Measurements from ENCODE around the gene ADAMTS12. TPM values are rescaled to one million over a fixed set of nuclear protein-coding genes. Genes with fewer than 3 reads are reported as not detected.

Gene ADAMTS12
- polyA plus RNA-seq, 3 donors from 2014 or later = not detected

GRCh38 chr5:33738967-33739366 is 152.8 kb downstream of the ADAMTS12 start:
- Mint-ChIP-seq H3K4me1 (no peaks in the 10 kb centered on the region), H3K9me3 (peaks cover 0 to 3% (median 0%) of the 10 kb centered on the region in 6 donors), H3K4me3 (no peak overlapping the region), H3K27ac (no peak overlapping the region), H3K36me3 (no peaks in the 10 kb centered on the region), H3K27me3 (ENCODE audit: low read depth in 3 of 3) (peaks cover 0 to 2% (median 0%) of the 10 kb centered on the region in 3 donors)
- DNase-seq = no peak

DNA sequence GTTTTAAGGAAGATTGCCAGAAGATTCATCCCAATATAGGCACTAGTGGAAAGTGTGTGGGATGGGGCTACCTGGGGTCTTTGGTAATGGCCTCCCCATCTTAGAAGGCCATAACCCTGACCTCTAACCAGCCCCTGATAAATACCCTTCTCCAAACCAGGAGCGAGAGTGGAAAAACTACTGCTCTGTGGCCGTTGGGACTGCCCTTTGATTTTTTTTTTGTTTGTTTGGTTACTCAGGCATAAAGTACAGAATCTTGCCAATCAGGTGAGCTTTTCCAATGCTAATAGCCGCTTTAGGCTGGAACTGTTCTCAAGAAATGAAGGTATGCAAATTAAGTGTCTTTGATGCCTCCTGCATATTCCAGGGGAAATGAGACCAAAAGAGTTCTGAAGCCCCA is 153.7 kb downstream of the ADAMTS12 start:
- H3K9me3 Mint-ChIP-seq = peaks cover 0 to 3% (median 0%) of the 10 kb centered on the region in 6 donors

GRCh38 chr5:33737697-33738096 is 154.1 kb downstream of the ADAMTS12 start:
- no peaks in the 10 kb centered on the region for H3K36me3 Mint-ChIP-seq
- H3K9me3 Mint-ChIP-seq = peaks cover 0 to 2% (median 0%) of the 10 kb centered on the region in 6 donors
- H3K27ac Mint-ChIP-seq = no peak overlapping the region
- no peaks in the 10 kb centered on the region for H3K4me1 Mint-ChIP-seq
- H3K27me3 Mint-ChIP-seq (ENCODE audit: low read depth in 3 of 3) = peaks cover 0 to 2% (median 2%) of the 10 kb centered on the region in 3 donors
- no peak overlapping the region for H3K4me3 Mint-ChIP-seq
- DNase-seq = no peak

More for the DNA sequence above, 153.7 kb downstream of the ADAMTS12 start:
- Mint-ChIP-seq H3K4me1 (no peaks in the 10 kb centered on the region), H3K36me3 (no peaks in the 10 kb centered on the region), H3K4me3 (no peak overlapping the region), H3K27me3 (ENCODE audit: low read depth in 3 of 3) (peaks cover 0 to 2% (median 2%) of the 10 kb centered on the region in 3 donors), H3K27ac (no peak overlapping the region)
- no peak for DNase-seq

GRCh38 chr5:33737284-33737683 is 154.5 kb downstream of the ADAMTS12 start:
- H3K4me1 Mint-ChIP-seq = no peaks in the 10 kb centered on the region
- H3K27me3 Mint-ChIP-seq (ENCODE audit: low read depth in 3 of 3) = peaks cover 0 to 2% (median 2%) of the 10 kb centered on the region in 3 donors
- H3K4me3 Mint-ChIP-seq = no peak overlapping the region
- DNase-seq = no peak
- H3K27ac Mint-ChIP-seq = no peak overlapping the region
- H3K36me3 Mint-ChIP-seq = no peaks in the 10 kb centered on the region
- H3K9me3 Mint-ChIP-seq = no peaks in the 10 kb centered on the region

DNA sequence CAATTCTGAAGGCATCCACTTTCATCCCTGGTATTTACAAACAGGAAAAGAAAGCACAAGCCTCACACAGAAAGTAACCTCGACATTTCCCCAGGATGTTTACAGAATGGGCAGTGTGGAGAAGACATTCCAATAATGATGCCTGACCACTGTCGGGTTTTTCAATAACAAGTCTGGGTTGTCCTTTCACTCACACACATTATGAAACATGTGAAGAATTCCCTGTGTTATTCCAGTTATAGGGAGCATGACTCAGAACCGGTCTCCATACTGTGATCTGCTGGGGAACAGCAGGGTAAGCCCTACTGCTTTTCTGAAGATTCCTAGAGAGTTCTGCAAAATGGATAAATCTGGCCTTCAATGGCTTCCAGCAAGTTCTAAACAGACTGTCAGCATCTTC is 155.3 kb downstream of the ADAMTS12 start:
- Mint-ChIP-seq H3K4me3 (no peak overlapping the region), H3K27me3 (ENCODE audit: low read depth in 3 of 3) (peaks cover 0 to 2% (median 2%) of the 10 kb centered on the region in 3 donors), H3K36me3 (no peaks in the 10 kb centered on the region), H3K4me1 (no peaks in the 10 kb centered on the region), H3K27ac (no peak overlapping the region), H3K9me3 (no peaks in the 10 kb centered on the region)
- no peak for DNase-seq

- no peaks in the 10 kb centered on the region for H3K36me3 Mint-ChIP-seq
- no peak for DNase-seq
- no peak overlapping the region for H3K4me3 Mint-ChIP-seq
- peaks cover 0 to 2% (median under 1%) of the 10 kb centered on the region in 3 donors for H3K27me3 Mint-ChIP-seq (ENCODE audit: low read depth in 3 of 3)
- H3K4me1 Mint-ChIP-seq = no peaks in the 10 kb centered on the region
- no peak overlapping the region for H3K27ac Mint-ChIP-seq
- peaks cover 0 to under 1% (median 0%) of the 10 kb centered on the region in 6 donors for H3K9me3 Mint-ChIP-seq
Measured at GRCh38 chr5:33735072-33735471, 156.7 kb downstream of the ADAMTS12 start.

DNA sequence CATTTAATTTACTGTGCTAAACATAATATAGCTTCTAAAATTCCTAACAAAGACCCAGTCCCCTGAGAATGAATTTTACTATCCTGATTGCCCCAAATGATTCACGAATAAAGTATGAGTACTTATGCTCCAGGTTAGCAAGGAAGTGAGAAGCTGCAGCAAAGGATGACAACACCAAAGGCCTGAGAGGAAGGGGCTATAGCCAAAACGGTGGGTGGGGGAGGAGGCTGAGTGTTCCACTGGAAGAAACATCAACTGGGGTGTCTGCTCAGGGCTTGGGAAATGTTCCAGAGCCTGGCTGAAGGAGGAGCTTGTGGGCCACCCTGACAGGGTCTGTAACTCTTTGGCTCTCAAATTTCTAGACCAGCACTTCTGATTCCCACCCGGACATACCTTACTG is 157.3 kb downstream of the ADAMTS12 start:
- Mint-ChIP-seq H3K9me3 (peaks cover 0 to 3% (median 0%) of the 10 kb centered on the region in 6 donors), H3K36me3 (no peaks in the 10 kb centered on the region), H3K27ac (no peak overlapping the region), H3K4me3 (no peak overlapping the region), H3K4me1 (no peaks in the 10 kb centered on the region), H3K27me3 (ENCODE audit: low read depth in 3 of 3) (peaks cover 0 to 4% (median 1%) of the 10 kb centered on the region in 3 donors)
- DNase-seq = no peak

DNA sequence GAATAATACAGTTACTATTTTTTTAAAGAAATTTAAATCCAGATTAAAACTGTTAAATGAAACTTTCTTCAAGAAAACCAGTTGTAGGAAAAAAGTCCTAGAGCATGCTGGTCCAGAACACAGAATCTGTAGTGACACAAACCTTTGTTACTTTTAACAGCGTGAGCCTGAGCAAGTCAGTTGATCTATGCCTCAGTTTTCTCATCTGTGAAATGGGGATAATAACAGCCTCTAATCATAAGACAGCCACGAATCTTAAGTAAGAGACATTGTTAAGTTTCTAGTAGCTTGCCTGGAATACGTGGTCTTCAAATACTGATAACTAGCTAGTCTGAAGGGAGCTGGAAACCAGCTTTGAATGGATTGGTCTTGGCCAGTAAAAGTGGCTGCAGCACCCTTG is 158.6 kb downstream of the ADAMTS12 start:
- H3K27ac Mint-ChIP-seq = no peak overlapping the region
- no peaks in the 10 kb centered on the region for H3K4me1 Mint-ChIP-seq
- peaks cover 0 to 3% (median 0%) of the 10 kb centered on the region in 6 donors for H3K9me3 Mint-ChIP-seq
- peaks cover 0 to 6% (median 1%) of the 10 kb centered on the region in 3 donors for H3K27me3 Mint-ChIP-seq (ENCODE audit: low read depth in 3 of 3)
- no peak overlapping the region for H3K4me3 Mint-ChIP-seq
- H3K36me3 Mint-ChIP-seq = no peaks in the 10 kb centered on the region
- DNase-seq = no peak

DNA sequence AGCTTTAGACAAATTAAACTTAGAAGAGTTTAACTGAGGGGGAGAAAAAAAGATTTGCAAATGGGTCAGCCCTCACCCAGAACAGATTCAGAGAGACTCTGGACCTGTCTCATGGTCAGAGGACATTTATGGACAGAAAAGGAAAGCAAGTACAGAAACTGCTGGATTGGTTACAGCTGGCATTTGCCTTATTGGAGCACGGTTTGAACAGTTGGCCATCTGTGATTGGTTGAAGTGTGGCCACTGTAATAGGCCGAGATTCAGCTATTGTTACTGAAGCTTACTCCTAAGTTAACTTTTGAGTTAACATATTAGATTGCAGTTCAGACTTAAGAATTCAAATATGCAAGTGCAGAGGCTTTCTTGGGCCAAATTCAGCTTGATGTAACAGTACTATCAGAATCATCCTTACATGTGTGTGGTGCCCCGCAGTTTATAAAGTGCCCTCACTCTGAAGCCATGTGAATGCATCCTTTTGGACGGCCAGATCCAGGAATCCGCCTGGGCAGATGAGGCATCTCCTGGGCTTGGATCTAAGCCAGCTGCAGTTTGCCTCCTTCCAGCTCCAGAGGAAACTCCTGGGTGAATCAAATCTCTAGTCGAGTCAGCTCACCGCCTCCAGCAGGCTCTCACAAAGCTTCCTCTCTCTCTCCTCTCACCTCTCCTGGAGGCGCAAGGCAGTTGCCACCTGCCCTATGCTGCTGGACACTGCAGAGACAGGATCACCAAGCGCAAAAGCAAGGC is 165.2 kb downstream of the ADAMTS12 start:
- Mint-ChIP-seq H3K27ac (no peak overlapping the region), H3K36me3 (no peaks in the 10 kb centered on the region), H3K4me3 (no peak overlapping the region), H3K27me3 (ENCODE audit: low read depth in 3 of 3) (peaks cover 1 to 4% (median 2%) of the 10 kb centered on the region in 3 donors), H3K9me3 (peaks cover 0 to 6% (median under 1%) of the 10 kb centered on the region in 6 donors), H3K4me1 (no peaks in the 10 kb centered on the region)
- no peak for DNase-seq

DNA sequence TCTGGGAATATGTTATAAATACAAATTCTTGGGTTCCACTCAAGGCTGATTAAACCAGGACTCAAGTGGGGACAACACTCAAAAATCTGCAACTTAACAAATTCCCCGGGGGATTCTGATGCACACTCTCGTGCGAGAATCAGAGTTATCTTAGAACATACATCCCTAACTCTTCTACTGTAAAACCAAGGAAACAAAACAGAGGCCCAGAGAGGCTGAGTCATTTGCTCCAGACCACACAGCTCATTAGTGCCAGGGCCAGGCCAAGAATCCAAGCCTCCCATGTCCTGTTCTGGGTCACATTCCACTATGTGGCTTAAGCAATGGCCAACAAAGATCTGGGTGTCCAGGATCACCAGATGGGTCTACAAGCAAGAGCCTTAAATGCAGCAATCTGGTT is 166.0 kb downstream of the ADAMTS12 start:
- Mint-ChIP-seq H3K9me3 (peaks cover 0 to 6% (median under 1%) of the 10 kb centered on the region in 6 donors), H3K36me3 (no peaks in the 10 kb centered on the region), H3K4me3 (no peak overlapping the region), H3K4me1 (no peaks in the 10 kb centered on the region), H3K27me3 (ENCODE audit: low read depth in 3 of 3) (peaks cover 1 to 4% (median 2%) of the 10 kb centered on the region in 3 donors), H3K27ac (no peak overlapping the region)
- no peak for DNase-seq

- no peaks in the 10 kb centered on the region for H3K4me1 Mint-ChIP-seq
- DNase-seq = no peak
- H3K27ac Mint-ChIP-seq = no peak overlapping the region
- H3K36me3 Mint-ChIP-seq = no peaks in the 10 kb centered on the region
- peaks cover 0 to 2% (median 1%) of the 10 kb centered on the region in 3 donors for H3K27me3 Mint-ChIP-seq (ENCODE audit: low read depth in 3 of 3)
- no peak overlapping the region for H3K4me3 Mint-ChIP-seq
- H3K9me3 Mint-ChIP-seq = peaks cover 0 to 8% (median 0%) of the 10 kb centered on the region in 6 donors
Measured at GRCh38 chr5:33721491-33722200, 170.1 kb downstream of the ADAMTS12 start.

DNA sequence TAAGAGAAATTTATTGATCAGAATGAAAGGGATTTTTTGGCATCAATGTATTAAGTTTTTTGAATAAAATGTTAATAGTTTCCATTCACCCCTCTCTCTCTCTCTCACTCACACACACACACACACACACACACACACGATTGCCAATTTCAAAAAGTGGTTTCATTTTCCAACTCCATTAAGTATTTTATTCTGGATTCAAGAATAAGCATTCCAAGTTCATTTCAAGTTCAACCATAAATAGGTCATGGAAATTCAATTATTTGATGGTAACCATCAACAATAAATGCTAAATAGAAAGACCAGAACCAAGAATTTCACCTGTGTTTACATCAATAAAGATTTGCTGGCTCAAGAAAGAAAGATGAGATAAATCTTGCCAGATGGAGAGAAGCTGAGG is 171.6 kb downstream of the ADAMTS12 start:
- no peaks in the 10 kb centered on the region for H3K36me3 Mint-ChIP-seq
- H3K4me1 Mint-ChIP-seq = no peaks in the 10 kb centered on the region
- H3K27ac Mint-ChIP-seq = no peak overlapping the region
- no peak overlapping the region for H3K4me3 Mint-ChIP-seq
- H3K9me3 Mint-ChIP-seq = peaks cover 0 to 8% (median 0%) of the 10 kb centered on the region in 6 donors
- H3K27me3 Mint-ChIP-seq (ENCODE audit: low read depth in 3 of 3) = peaks cover 0 to 2% (median 1%) of the 10 kb centered on the region in 3 donors
- DNase-seq = no peak

DNA sequence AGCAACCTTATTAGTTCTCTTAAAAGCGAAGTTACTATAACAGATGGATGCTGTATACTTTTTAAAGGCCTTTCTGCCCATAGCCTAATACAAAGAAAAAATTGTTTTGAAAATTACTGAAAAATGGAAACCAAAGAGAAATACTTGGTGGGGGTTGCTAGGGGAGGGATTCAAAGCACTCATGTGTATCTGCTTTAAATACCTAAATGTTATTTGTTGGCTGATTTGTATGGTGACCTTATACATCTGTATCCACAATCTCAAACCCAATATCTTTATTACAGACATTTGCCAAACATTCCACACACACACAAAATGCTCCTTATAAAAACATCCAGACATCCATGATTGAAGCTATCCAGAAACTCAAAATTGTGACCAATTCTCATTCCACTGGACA is 172.0 kb downstream of the ADAMTS12 start:
- Mint-ChIP-seq H3K36me3 (no peaks in the 10 kb centered on the region), H3K27me3 (ENCODE audit: low read depth in 3 of 3) (peaks cover 0 to 1% (median 0%) of the 10 kb centered on the region in 3 donors), H3K4me1 (no peaks in the 10 kb centered on the region), H3K27ac (no peak overlapping the region), H3K4me3 (no peak overlapping the region), H3K9me3 (peaks cover 0 to 8% (median under 1%) of the 10 kb centered on the region in 6 donors)
- no peak for DNase-seq

- Mint-ChIP-seq H3K4me1 (no peaks in the 10 kb centered on the region), H3K4me3 (no peak overlapping the region), H3K36me3 (no peaks in the 10 kb centered on the region), H3K27me3 (ENCODE audit: low read depth in 3 of 3) (peaks cover 0 to 2% (median 1%) of the 10 kb centered on the region in 3 donors), H3K27ac (no peak overlapping the region), H3K9me3 (peaks cover 0 to 16% (median 1%) of the 10 kb centered on the region in 6 donors)
- DNase-seq = no peak
Measured at GRCh38 chr5:33715661-33716060, 176.1 kb downstream of the ADAMTS12 start.
